Measurements from ENCODE around the gene HPGD. TPM values are rescaled to one million over a fixed set of nuclear protein-coding genes. Genes with fewer than 3 reads are reported as not detected.
"Not testable (repeated sequence)": the region's sequence is repeated elsewhere in the genome, so short reads cannot be mapped to it uniquely, and the experiment has no call there.

HPGD gene
- total RNA-seq, 2 experiments from 2014 or later, result 9.3 to 10.4 TPM

GRCh38 chr4:174494726-174495125, 27.6 kb downstream of the HPGD start:
- CTCF ChIA-PET, result no interaction called here
- H3K27me3 Mint-ChIP-seq, result no peaks in the 10 kb centered on the region
- H3K9me3 Mint-ChIP-seq, result no peaks in the 10 kb centered on the region
- POLR2A ChIA-PET, result no interaction called here
- H3K27me3 ChIP-seq (ENCODE audit: control insufficient read depth in 1 of 2, insufficient read depth in 2 of 2, low read length in 2 of 2), result no peaks in the 10 kb centered on the region
- ATAC-seq (ENCODE audit: poor library complexity) (no peak), DNase-seq (no peak)
- H3K27ac Mint-ChIP-seq, result no peak overlapping the region
- H3K36me3 Mint-ChIP-seq (ENCODE audit: low read depth), result no peaks in the 10 kb centered on the region
- no peaks in the 10 kb centered on the region for H3K9me3 ChIP-seq (ENCODE audit: control insufficient read depth in 1 of 2, insufficient read depth in 1 of 2, low read length in 2 of 2)
- peaks cover 7% of the 10 kb centered on the region for H3K4me1 ChIP-seq (ENCODE audit: insufficient read depth, low read length)
- H3K4me3 ChIP-seq (ENCODE audit: low read length), result no peak overlapping the region
- peaks cover 14% of the 10 kb centered on the region for H3K4me1 Mint-ChIP-seq (ENCODE audit: low read depth)
- H3K36me3 ChIP-seq (ENCODE audit: insufficient read depth, low read length), result no peaks in the 10 kb centered on the region
- TF ChIP-seq CTCF (IDR thresholded peaks at IDR 0.05), result no peak
- no peak overlapping the region for H3K4me3 Mint-ChIP-seq
- intact Hi-C loops (cut with DNase I, micrococcal nuclease), result no loop called here
- no peak overlapping the region for H3K27ac ChIP-seq (ENCODE audit: low read depth in 1 of 2, low read length in 2 of 2)

- no peak for DNase-seq
- Mint-ChIP-seq H3K4me3 (no peak overlapping the region), H3K36me3 (ENCODE audit: low read depth) (no peaks in the 10 kb centered on the region), H3K9me3 (no peaks in the 10 kb centered on the region), H3K4me1 (ENCODE audit: low read depth) (peaks cover 14% of the 10 kb centered on the region), H3K27me3 (no peaks in the 10 kb centered on the region), H3K27ac (no peak overlapping the region)
- H3K9me3 ChIP-seq (ENCODE audit: control insufficient read depth in 1 of 2, insufficient read depth in 1 of 2, low read length in 2 of 2), result no peaks in the 10 kb centered on the region
- intact Hi-C loops (cut with DNase I, micrococcal nuclease), result no loop called here
- no peak overlapping the region for H3K27ac ChIP-seq (ENCODE audit: low read depth in 1 of 2, low read length in 2 of 2)
- no peak for ATAC-seq (ENCODE audit: poor library complexity)
- CTCF ChIA-PET, result no interaction called here
- no peaks in the 10 kb centered on the region for H3K27me3 ChIP-seq (ENCODE audit: control insufficient read depth in 1 of 2, insufficient read depth in 2 of 2, low read length in 2 of 2)
- no peak for TF ChIP-seq CTCF (IDR thresholded peaks at IDR 0.05)
- H3K4me1 ChIP-seq (ENCODE audit: insufficient read depth, low read length), result peaks cover 7% of the 10 kb centered on the region
- H3K4me3 ChIP-seq (ENCODE audit: low read length), result no peak overlapping the region
- POLR2A ChIA-PET, result no interaction called here
- H3K36me3 ChIP-seq (ENCODE audit: insufficient read depth, low read length), result no peaks in the 10 kb centered on the region
Measured at GRCh38 chr4:174494146-174494545, 28.1 kb downstream of the HPGD start.

GRCh38 chr4:174490451-174490961, 31.8 kb downstream of the HPGD start:
- H3K36me3 ChIP-seq (ENCODE audit: insufficient read depth, low read length), result no peaks in the 10 kb centered on the region
- intact Hi-C loops (cut with DNase I, micrococcal nuclease), result no loop called here
- TF ChIP-seq CTCF (IDR thresholded peaks at IDR 0.05), result no peak
- no peaks in the 10 kb centered on the region for H3K27me3 Mint-ChIP-seq
- H3K27me3 ChIP-seq (ENCODE audit: control insufficient read depth in 1 of 2, insufficient read depth in 2 of 2, low read length in 2 of 2), result no peaks in the 10 kb centered on the region
- H3K4me1 ChIP-seq (ENCODE audit: insufficient read depth, low read length), result no peaks in the 10 kb centered on the region
- no peaks in the 10 kb centered on the region for H3K9me3 Mint-ChIP-seq
- H3K4me3 ChIP-seq (ENCODE audit: low read length), result no peak overlapping the region
- H3K4me1 Mint-ChIP-seq (ENCODE audit: low read depth), result no peaks in the 10 kb centered on the region
- ATAC-seq (ENCODE audit: poor library complexity) (no peak), DNase-seq (no peak)
- ChIA-PET POLR2A (no interaction called here), CTCF (interaction anchor here (1.0 kb wide), 1 partner anchor 13 kb away, joined by 3 read pairs; no protein-coding TSS in a partner anchor)
- no peak overlapping the region for H3K27ac ChIP-seq (ENCODE audit: low read depth in 1 of 2, low read length in 2 of 2)
- no peak overlapping the region for H3K27ac Mint-ChIP-seq
- H3K9me3 ChIP-seq (ENCODE audit: control insufficient read depth in 1 of 2, insufficient read depth in 1 of 2, low read length in 2 of 2), result no peaks in the 10 kb centered on the region
- no peak overlapping the region for H3K4me3 Mint-ChIP-seq
- H3K36me3 Mint-ChIP-seq (ENCODE audit: low read depth), result no peaks in the 10 kb centered on the region

- not testable (repeated sequence) for H3K27ac Mint-ChIP-seq; ATAC-seq (ENCODE audit: poor library complexity)
Measured at GRCh38 chr4:174488368-174488767, 33.9 kb downstream of the HPGD start.

More at GRCh38 chr4:174488368-174488767, 33.9 kb downstream of the HPGD start:
- H3K9me3 ChIP-seq (ENCODE audit: control insufficient read depth in 1 of 2, insufficient read depth in 1 of 2, low read length in 2 of 2); POLR2A ChIA-PET; DNase-seq; H3K9me3 Mint-ChIP-seq; H3K36me3 Mint-ChIP-seq (ENCODE audit: low read depth); H3K4me1 ChIP-seq (ENCODE audit: insufficient read depth, low read length); H3K27me3 Mint-ChIP-seq; intact Hi-C loops (cut with DNase I, micrococcal nuclease); H3K4me1 Mint-ChIP-seq (ENCODE audit: low read depth); H3K36me3 ChIP-seq (ENCODE audit: insufficient read depth, low read length); H3K4me3 Mint-ChIP-seq; H3K27me3 ChIP-seq (ENCODE audit: control insufficient read depth in 1 of 2, insufficient read depth in 2 of 2, low read length in 2 of 2); CTCF ChIA-PET; H3K4me3 ChIP-seq (ENCODE audit: low read length); H3K27ac ChIP-seq (ENCODE audit: low read depth in 1 of 2, low read length in 2 of 2): not testable (repeated sequence)
